ENCODE results near the gene RMRP.

RMRP gene

GRCh38 chr9:35682051-35682450 is 24.2 kb upstream of the RMRP start:
- Histone ChIP-seq H3K27ac (peak overlapping the region; percentile 46 to 96), H3K4me3 (peak overlapping the region; percentile 82)
- DNase-seq (ENCODE audit: low spot score) = no peak
- TF ChIP-seq, protein P1, sequence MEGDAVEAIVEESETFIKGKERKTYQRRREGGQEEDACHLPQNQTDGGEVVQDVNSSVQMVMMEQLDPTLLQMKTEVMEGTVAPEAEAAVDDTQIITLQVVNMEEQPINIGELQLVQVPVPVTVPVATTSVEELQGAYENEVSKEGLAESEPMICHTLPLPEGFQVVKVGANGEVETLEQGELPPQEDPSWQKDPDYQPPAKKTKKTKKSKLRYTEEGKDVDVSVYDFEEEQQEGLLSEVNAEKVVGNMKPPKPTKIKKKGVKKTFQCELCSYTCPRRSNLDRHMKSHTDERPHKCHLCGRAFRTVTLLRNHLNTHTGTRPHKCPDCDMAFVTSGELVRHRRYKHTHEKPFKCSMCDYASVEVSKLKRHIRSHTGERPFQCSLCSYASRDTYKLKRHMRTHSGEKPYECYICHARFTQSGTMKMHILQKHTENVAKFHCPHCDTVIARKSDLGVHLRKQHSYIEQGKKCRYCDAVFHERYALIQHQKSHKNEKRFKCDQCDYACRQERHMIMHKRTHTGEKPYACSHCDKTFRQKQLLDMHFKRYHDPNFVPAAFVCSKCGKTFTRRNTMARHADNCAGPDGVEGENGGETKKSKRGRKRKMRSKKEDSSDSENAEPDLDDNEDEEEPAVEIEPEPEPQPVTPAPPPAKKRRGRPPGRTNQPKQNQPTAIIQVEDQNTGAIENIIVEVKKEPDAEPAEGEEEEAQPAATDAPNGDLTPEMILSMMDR (IDR thresholded peaks at IDR 0.05) = no peak

- peak overlapping the region; percentile 46 to 96 for H3K27ac ChIP-seq
- DNase-seq (ENCODE audit: low spot score) = no peak
- H3K4me3 ChIP-seq = peak overlapping the region; percentile 82
- TF ChIP-seq, protein P1 (IDR thresholded peaks at IDR 0.05) = no peak
Observed at GRCh38 chr9:35681341-35682002, 23.7 kb upstream of the RMRP start.

DNA sequence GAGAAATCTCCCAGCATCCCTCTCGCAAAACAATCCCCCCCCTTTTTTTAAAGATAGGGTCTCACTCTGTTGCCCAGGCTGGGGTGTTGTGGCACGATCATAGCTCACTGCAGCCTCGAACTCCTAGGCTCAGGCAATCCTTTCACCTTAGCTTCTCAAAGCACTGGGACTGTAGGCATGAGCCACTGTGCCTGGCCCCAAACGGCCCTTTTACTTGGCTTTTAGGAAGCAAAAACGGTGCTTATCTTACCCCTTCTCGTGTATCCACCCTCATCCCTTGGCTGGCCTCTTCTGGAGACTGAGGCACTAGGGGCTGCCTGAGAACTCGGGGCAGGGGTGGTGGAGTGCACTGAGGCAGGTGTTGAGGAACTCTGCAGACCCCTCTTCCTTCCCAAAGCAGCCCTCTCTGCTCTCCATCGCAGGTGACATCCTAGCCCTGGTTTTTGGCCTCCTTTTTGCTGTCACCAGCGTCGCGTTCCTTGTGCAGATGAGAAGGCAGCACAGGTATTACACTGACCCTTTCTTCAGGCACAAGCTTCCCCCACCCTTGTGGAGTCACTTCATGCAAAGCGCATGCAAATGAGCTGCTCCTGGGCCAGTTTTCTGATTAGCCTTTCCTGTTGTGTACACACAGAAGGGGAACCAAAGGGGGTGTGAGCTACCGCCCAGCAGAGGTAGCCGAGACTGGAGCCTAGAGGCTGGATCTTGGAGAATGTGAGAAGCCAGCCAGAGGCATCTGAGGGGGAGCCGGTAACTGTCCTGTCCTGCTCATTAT is 22.7 kb upstream of the RMRP start:
- Histone ChIP-seq H3K4me3 (no peak overlapping the region), H3K27ac (peak overlapping the region; percentile 46 to 96)
- TF ChIP-seq, protein P1 (IDR thresholded peaks at IDR 0.05) = no peak
- DNase-seq (ENCODE audit: low spot score) = no peak

DNA sequence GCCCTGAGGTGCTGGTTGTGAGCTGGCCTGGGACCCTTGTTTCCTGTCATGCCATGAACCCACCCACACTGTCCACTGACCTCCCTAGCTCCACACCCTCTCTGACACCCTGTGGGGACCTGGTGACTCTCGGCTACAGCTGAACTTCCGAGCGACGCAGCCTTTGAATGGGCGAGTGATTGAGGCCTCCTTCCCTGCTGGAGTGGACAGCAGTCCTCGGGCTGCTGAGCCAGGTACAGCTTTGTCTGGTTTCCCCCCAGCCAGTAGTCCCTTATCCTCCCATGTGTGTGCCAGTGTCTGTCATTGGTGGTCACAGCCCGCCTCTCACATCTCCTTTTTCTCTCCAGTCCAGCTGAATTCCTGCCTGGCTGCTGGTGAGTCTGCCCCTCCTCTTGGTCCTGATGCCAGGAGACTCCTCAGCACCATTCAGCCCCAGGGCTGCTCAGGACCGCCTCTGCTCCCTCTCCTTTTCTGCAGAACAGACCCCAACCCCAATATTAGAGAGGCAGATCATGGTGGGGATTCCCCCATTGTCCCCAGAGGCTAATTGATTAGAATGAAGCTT is 22.0 kb upstream of the RMRP start:
- H3K4me3 ChIP-seq = no peak overlapping the region
- TF ChIP-seq, protein P1 (IDR thresholded peaks at IDR 0.05) = no peak
- no peak for DNase-seq (ENCODE audit: low spot score)
- peak overlapping the region in 1 of 2 donors; percentile 96 for H3K27ac ChIP-seq

DNA sequence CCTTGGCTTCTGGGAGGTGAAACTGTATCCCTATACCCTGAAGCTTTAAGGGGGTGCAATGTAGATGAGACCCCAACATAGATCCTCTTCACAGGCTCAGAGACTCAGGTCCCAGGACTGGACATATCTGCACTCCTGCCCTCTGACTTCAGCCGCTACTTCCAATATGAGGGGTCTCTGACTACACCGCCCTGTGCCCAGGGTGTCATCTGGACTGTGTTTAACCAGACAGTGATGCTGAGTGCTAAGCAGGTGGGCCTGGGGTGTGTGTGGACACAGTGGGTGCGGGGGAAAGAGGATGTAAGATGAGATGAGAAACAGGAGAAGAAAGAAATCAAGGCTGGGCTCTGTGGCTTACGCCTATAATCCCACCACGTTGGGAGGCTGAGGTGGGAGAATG is 21.3 kb upstream of the RMRP start:
- H3K4me3 ChIP-seq = no peak overlapping the region
- no peak for DNase-seq (ENCODE audit: low spot score)
- TF ChIP-seq, protein P1 (IDR thresholded peaks at IDR 0.05) = no peak
- peak overlapping the region in 1 of 2 donors; percentile 7 for H3K27ac ChIP-seq

GRCh38 chr9:35675732-35676392 is 18.0 kb upstream of the RMRP start:
- peak overlapping the region; percentile 73 for H3K4me3 ChIP-seq
- TF ChIP-seq, protein P1 (IDR thresholded peaks at IDR 0.05) = no peak
- no peak overlapping the region for H3K27ac ChIP-seq
- no peak for DNase-seq (ENCODE audit: low spot score)

Measured in coronary artery (tissue), 2 donors.